Measurements from ENCODE around the gene PUM1. TPM values are rescaled to one million over a fixed set of nuclear protein-coding genes. Genes with fewer than 3 reads are reported as not detected.

PUM1 gene
- total and polyA plus RNA-seq, 2 of the 4 experiments (the other 2 are of a cell fraction) = 75.4 to 137 TPM

- no peak overlapping the region for H2BK120ac ChIP-seq (ENCODE audit: low read depth, low read length)
- H2AK5ac ChIP-seq (ENCODE audit: low read depth, low read length) = no peak overlapping the region
- no peak for ATAC-seq (ENCODE audit: low read depth)
- dilution Hi-C loops (cut with HindIII; ENCODE audit: low sequenced_read_pairs, unreplicated experiment) = no loop called here
- no peak overlapping the region for H4K8ac ChIP-seq (ENCODE audit: low read depth in 2 of 2, low read length in 2 of 2)
- no peak overlapping the region for H2BK15ac ChIP-seq (ENCODE audit: low read depth, low read length)
- peaks cover 6% of the 10 kb centered on the region for H3K9me1 ChIP-seq (ENCODE audit: insufficient read depth, low read length)
- ChIA-PET POLR2A (ENCODE audit: unreplicated experiment) (no interaction called here), CTCF (interaction anchor here (0.8 kb wide), 1 partner anchor 11 kb away, joined by 3 read pairs; no protein-coding TSS in a partner anchor)
- H4K5ac ChIP-seq (ENCODE audit: low read depth, low read length) = no peak overlapping the region
- H3K79me1 ChIP-seq (ENCODE audit: low read depth in 1 of 2, low read length in 2 of 2) = peaks cover 26 to 75% of the 10 kb centered on the region in 2 experiments
- no peak overlapping the region for H3K23ac ChIP-seq (ENCODE audit: low read depth, low read length)
- intact Hi-C loops (cut with micrococcal nuclease) = no loop called here
- no peak overlapping the region for H2AFZ ChIP-seq (replicated peaks; ENCODE audit: low read length, poor library complexity)
- no peak overlapping the region for H3K4me3 ChIP-seq (ENCODE audit: insufficient read depth, low read depth, low read length)
- H3K18ac ChIP-seq (ENCODE audit: low read depth, low read length) = no peak overlapping the region
- H3K4ac ChIP-seq (ENCODE audit: low read depth, low read length) = no peak overlapping the region
- no peak overlapping the region for H3K14ac ChIP-seq (replicated peaks; ENCODE audit: low read depth, low read length)
- H3K4me1 ChIP-seq (ENCODE audit: control insufficient read depth, insufficient read depth, low read length) = peaks cover 13% of the 10 kb centered on the region
- no peak overlapping the region for H2BK5ac ChIP-seq (ENCODE audit: low read depth, low read length, poor library complexity, severe bottlenecking)
- no peak overlapping the region for H3K27ac ChIP-seq (ENCODE audit: insufficient read depth, low read length)
- peaks cover 16% of the 10 kb centered on the region for H3K36me3 ChIP-seq (ENCODE audit: control insufficient read depth, insufficient read depth, low read length)
- no peak overlapping the region for H3K9ac ChIP-seq (ENCODE audit: low read depth, low read length)
- no peaks in the 10 kb centered on the region for H3K9me3 ChIP-seq (ENCODE audit: control insufficient read depth, insufficient read depth, low read length)
- no TSS peak for BruUV-seq (replicated peaks)
- in situ Hi-C loops (cut with MboI; ENCODE audit: low sequenced_read_pairs) = no loop called here
- no peak for DNase-seq
- no peak overlapping the region for H4K91ac ChIP-seq (ENCODE audit: insufficient read depth, low read depth, low read length)
- H4K20me1 ChIP-seq (ENCODE audit: insufficient read depth, low read length) = peaks cover 53% of the 10 kb centered on the region
- no peaks in the 10 kb centered on the region for H3K27me3 ChIP-seq (ENCODE audit: control insufficient read depth, insufficient read depth, low read length)
- H3K56ac ChIP-seq (ENCODE audit: extremely low read depth, insufficient read depth, low read length) = no peak overlapping the region
- H3K4me2 ChIP-seq (ENCODE audit: low read depth, low read length) = no peak overlapping the region
- TF ChIP-seq MXI1 (IDR thresholded peaks at IDR 0.05; ENCODE audit: borderline replicate concordance, low read depth, low read length) (no peak), NFE2L2 (IDR thresholded peaks at IDR 0.05; ENCODE audit: low read depth, low read length) (no peak), POLR2A (IDR thresholded peaks at IDR 0.05; ENCODE audit: low read depth, low read length) (no peak), SMC3 (IDR thresholded peaks at IDR 0.05; ENCODE audit: low read depth, low read length) (no peak), MAFK (IDR thresholded peaks at IDR 0.05; ENCODE audit: low read depth, low read length) (no peak), RFX5 (IDR thresholded peaks at IDR 0.05; ENCODE audit: low read depth, low read length) (no peak)
- TF ChIP-seq, protein P1, sequence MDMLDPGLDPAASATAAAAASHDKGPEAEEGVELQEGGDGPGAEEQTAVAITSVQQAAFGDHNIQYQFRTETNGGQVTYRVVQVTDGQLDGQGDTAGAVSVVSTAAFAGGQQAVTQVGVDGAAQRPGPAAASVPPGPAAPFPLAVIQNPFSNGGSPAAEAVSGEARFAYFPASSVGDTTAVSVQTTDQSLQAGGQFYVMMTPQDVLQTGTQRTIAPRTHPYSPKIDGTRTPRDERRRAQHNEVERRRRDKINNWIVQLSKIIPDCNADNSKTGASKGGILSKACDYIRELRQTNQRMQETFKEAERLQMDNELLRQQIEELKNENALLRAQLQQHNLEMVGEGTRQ (IDR thresholded peaks at IDR 0.05; ENCODE audit: low read depth, low read length) = no peak
- no peak overlapping the region for H2AK9ac ChIP-seq (replicated peaks; ENCODE audit: low read depth, low read length, poor library complexity)
- no CpG with 5 or more reads among the region's 3 CpGs for WGBS, 2 experiments (ENCODE audit: extremely low coverage in 2 of 2, insufficient read length in 1 of 2)
- H2BK20ac ChIP-seq (ENCODE audit: low read depth, low read length) = no peak overlapping the region
Measured at GRCh38 chr1:31005198-31005597, 60.3 kb downstream of the PUM1 start.

Data from IMR-90 (cell line).